Measurements from ENCODE around the gene IL17RB.

Gene IL17RB

DNA sequence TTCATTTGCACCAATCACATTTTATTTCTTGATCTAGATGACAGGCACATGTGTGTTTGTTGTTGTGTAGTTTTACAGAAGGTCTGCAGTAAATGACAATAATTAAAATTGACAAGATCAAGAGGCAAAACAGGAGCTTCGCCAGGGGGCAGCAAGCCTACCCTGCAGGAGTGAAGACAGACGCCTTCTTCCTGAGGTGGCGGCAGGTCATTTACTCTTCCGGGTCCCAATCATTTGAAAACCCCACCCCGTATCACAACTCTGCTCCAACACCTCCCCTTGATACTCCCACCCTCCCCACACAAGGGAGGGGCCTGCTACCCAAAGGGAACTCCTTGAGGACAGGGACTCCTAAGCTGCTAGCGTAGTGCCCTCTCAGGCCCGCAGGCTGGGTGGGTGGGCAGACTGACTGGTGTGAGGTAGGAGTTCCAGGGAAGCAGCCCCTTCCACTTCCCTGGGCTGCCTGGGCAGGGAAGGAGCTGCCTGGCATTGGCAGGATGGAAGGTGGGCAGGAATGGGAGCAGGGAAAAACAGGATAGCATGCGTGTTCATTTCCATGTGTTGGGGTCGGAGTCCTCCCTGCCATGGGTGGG is 13.2 kb upstream of the IL17RB start:
- no peak for DNase-seq

DNA sequence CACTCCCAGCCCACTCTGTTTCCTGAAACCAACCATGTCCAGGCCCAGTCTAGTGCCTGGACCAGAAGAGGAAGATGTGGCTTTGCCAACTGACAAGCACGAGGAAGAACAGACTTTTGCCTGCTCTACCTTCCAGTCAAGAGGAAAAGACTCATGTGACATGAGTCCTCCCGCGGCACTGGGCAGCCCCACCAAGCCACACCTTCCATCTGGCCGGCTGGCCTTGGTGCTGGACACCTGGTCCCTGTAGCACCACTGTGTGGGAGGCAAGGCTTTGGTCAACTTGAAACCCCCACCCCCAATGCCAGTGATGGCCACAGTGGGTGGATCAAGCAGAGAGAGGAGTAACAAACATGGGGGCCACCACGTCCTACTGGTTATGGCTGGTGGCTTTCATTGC is 12.7 kb upstream of the IL17RB start:
- DNase-seq: no peak

DNA sequence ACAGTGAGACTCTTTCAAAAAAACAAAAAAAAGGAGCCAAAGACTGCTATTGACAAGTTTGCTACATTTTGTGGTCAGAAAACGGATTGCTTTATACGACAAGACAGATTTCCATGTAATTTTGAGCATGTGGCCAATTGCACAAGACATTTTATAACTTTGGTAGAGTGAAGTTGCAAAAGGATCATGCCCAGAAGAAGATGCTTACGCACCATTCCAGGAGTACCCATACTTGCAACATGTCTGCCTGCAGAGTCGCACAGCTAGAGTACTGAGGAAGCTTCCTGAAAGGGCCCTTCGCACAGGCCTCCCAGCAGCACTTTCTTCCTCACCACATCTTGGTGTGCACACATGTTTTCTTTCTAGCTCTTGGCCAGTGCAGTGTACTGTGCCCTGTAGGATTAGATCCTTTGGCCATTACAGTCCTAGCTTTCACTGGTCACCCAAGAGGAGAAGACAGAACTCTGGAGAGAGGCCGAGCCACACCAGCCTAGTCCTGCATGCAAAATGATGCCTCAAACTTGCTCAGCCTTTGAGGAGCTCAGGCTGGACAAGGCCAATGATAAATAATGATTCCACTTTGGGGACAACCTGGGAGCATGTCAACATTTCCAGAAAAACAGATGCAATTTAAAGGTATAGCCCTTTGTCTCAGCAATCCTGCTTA is 11.8 kb upstream of the IL17RB start:
- DNase-seq: no peak

GRCh38 chr3:53835257-53835656 is 11.1 kb upstream of the IL17RB start:
- no peak for DNase-seq

DNA sequence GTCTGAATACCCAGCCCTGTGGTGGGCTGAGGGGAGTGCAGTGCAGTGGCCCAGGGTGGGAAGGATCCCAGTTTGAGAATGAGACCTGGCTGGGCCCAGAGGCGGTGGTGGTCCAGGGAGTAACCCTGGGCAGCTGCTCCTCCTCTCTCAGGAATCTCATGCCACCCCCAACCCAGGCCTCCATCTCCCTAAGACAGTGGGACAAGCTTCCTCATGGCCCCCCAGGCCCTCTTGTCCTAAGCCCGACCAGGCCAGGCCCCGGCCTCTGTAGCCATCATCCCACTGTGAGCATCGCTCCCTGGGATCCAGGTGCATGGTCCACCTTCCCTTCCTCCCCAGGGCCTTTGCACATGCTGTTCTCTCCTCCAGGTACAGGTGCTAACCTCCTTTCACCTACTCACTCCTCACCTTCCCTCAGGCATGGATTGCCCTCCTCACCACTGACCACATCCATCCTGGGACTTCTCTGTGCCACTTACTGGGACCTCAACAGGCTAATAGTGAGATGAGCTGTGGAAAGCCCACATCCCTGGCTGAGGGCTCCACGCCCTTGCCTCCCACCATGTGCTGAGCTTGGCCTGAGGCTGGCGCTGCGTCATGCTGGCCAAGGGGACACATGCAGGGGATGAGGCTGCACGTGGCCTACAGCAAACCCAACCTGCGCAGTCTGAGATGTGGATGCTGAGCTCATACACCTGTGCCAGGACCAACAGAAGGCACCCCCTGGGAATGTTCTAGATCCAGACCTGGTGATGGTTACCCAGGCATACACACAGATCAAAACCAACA is 10.1 kb upstream of the IL17RB start:
- no peak for DNase-seq

- DNase-seq: no peak
Observed at GRCh38 chr3:53837331-53837730, 9.0 kb upstream of the IL17RB start.

GRCh38 chr3:53841296-53841695 is 5.1 kb upstream of the IL17RB start:
- DNase-seq: no peak

DNA sequence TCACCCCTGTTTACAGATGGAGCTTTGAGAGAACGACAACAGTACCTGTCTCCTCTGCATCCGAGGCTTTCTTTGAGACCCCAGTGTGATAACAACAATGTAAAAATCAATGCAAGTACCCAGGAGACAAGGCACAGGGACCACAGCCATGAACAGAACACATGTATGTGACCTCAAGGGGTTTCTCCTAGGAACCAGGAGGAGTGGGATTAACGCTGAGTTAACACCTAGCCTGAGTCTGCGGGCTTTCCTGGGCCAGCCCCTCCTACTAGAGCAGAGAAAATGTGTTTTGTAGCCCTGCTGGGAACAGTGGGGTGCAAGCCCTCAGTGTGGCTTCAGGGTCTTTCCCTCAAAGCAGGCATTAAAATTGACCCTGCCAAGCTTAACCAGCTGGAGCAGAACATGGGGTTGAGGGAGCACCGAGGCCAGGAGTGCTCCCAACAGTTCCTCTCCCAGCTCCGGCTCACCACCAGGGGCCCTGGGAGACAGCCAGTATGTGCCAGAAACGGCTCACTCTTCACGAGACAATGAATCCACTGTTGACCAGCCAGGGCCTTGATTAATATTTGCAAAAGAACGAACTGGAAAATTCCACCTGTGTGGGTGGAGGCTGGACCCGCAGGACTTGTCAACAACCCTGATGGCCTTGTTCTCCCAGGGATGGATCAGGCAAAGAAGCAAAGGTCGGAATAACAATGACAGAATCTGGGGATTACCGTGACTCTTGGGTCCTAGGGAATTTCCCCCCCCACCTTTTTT is 3.8 kb upstream of the IL17RB start:
- DNase-seq: no peak

- no peak for DNase-seq
Observed at GRCh38 chr3:53843195-53844177, 2.9 kb upstream of the IL17RB start.

GRCh38 chr3:53844262-53845102 is 1.9 kb upstream of the IL17RB start:
- DNase-seq: no peak

DNA sequence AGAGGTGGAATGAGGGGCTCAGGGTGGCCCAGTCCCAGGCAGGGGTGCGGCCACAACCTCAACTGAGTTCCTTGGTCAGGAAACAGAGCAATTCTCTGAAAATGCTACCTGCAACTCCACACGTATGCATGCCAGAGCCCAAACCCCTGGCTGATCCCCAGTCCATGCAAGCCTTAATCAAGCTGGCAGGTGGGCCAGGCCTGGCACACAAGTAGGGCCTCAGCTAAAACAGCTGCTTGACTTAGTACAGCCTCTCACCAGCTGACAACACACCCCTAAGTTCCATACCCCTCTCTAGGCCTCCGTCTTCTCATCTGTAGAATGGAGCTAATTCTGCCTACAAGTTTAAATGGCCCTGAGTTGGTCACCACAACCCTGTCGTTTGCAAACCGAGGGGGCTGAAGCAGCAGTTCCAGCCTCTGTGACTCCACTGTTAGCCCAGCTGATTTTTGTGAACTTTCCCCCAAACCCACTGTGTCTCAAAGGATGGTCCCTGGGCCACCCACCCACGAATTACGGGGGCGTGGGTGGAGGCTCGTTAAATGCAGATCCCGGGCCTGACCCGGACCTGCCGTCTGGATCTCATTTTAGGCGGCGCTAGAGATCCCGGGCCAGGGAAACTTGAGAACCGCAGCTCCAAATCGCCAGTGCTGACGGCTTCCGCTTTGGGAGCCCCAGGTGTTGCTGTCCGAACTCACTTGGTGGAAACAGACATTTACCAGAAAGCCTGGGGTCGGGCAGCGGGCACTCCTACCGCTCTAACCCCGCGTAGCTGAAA is 1.1 kb upstream of the IL17RB start:
- DNase-seq: no peak

DNA sequence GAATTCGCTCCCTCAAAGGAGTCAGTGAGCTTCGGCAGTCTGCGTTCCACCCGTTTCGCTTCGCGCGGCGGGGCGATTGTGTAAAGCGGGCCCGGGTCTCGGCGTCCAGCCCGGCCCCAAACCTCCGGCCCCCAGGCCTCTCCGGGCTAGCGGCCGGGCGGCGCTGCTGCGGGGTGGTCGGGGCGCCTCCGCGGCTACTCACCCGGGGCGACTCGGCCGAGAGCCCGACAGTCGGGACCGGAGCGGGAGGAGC is 561 bp upstream of the IL17RB start:
- no peak for DNase-seq

DNA sequence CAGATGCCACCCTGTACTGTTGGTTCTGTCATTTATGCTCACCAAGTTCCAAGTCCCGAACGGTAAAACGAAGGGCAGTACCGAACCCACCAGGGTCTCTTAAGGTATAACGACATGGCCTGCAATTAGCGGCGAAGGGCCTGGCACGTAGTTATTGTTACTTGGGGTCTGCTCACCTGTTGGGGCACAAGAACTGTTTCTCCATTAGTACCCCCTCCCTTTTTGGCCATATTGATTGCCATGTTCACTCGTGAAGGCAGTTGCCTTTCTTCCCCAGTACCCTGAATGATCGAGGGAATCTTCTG is 435 bp downstream of the IL17RB start:
- DNase-seq: no peak

DNA sequence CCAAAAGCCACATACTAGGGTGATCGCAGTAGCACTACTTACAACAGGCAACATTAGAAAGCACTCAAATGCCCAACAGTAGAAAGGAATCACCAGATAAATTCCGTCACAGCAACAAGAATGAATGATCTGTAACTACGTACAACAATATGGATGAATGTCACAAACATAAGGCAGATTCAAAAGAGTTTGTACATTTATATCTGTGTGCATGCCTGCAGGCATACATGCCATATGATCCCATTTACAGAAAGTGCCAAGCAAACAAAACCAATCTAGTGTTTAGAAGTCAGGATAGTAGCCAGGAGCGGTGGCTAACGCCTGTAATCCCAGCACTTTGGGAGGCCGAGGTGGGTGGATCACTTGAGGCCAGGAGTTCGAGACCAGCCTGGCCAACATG is 3.5 kb downstream of the IL17RB start:
- no peak for DNase-seq

GRCh38 chr3:53850895-53851294 is 4.5 kb downstream of the IL17RB start:
- DNase-seq: no peak

DNA sequence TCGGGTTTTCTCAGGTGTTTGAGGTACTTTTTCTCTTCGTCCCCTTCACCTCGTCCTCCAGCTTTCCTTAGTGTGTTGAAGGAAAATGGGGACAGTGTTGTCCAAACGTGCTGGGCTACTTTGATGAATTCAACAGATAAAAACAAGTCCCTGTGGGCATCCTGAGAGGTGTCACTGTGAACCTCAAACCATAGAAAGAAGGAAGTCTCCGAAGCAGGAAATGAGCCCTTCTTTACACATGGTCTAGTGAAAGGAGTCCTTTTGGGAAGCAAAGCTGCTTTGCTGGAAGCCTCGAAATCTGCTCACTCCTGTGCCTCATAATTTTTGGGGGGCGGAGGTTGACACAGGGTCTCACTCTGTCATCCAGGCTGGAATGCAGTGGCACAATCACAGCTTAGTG is 10.6 kb downstream of the IL17RB start:
- DNase-seq: no peak

- no peak for DNase-seq
Observed at GRCh38 chr3:53858096-53858741, 11.9 kb downstream of the IL17RB start.

GRCh38 chr3:53859178-53859577 is 12.8 kb downstream of the IL17RB start:
- no peak for DNase-seq

DNA sequence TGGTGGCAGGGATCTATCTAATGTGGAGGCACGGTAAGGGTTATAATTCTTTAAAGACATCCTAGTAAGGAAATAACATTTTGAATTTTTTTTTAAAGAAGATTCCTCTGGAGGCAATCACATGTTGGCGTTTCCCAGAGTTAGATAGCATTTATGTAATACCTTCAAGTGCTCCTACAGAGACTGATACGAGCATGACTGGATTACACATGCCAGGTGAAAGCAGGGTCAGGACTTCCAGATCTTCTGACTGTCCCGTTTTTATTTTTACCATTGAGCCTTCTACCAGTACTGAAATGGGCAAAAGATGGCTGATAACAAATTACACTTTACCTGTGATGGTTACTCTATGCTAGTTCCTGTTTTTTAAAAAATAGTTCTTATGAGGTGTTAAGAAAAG is 13.8 kb downstream of the IL17RB start:
- DNase-seq: no peak

- DNase-seq: no peak
Observed at GRCh38 chr3:53862241-53862640, 15.9 kb downstream of the IL17RB start.

- DNase-seq: no peak
Observed at GRCh38 chr3:53863145-53863544, 16.8 kb downstream of the IL17RB start.

Data from NCI-H1417 treated with DMSO at 0.1 percent for 48 hours (cell line).